Thyroid gland (tissue), 4 donors: ENCODE data around the gene RNF20.
"Not testable (repeated sequence)": the region's sequence is repeated elsewhere in the genome, so short reads cannot be mapped to it uniquely, and the experiment has no call there.

Experiments used
- CTCF ChIP-seq, 6 experiments: fragments of 200-600 bp in 3 of 6; fragments of 450-650 bp in 3 of 6; sonication (generic) in 3 of 6; IDR thresholded peaks; one replicate each; pipeline ENCODE4 v1.5.1; 2016 to 2019; ENCODE audit warnings: antibody characterized with exemption in 6 of 6, mild to moderate bottlenecking in 2 of 6, inconsistent platforms in 1 of 6, moderate library complexity in 1 of 6
- POLR2A ChIP-seq, 2 donors: fragments of 450-650 bp; IDR thresholded peaks; one replicate each; pipeline ENCODE4 v1.6.1; 2017; ENCODE audit warnings: antibody characterized with exemption in 2 of 2, mild to moderate bottlenecking in 2 of 2, moderate library complexity in 1 of 2

- TF ChIP-seq CTCF (IDR thresholded peaks at IDR 0.05), result peak in 3 of 6 experiments; percentile 16 to 28 (median 22)
- not testable (repeated sequence) for TF ChIP-seq POLR2A (IDR thresholded peaks at IDR 0.05)
These were observed 15.9 kb downstream of the RNF20 start for GRCh38 chr9:101549472-101550098.
